Effector memory CD8-positive, alpha-beta T cell (primary cell): ENCODE measurements around the gene HDAC8.
A peak's percentile ranks its signal among the peaks of the same experiment; 100 is the strongest.

ENCODE experiments used
- ATAC-seq: fragments of 150-1000 bp; cut with Tn5 transposase; replicated peaks from 2 replicates; pipeline ENCODE4 v1.10.0; 2021; ENCODE audit warnings: mild to moderate bottlenecking, moderate library complexity
- DNase-seq, 3 experiments: peaks; one replicate each; pipeline ENCODE4 v3.0.0; 2021
- H3K27ac Mint-ChIP-seq, 2 donors: one replicate each; pipeline ENCODE4 v1.8.0; 2022; ENCODE audit warnings: mild to moderate bottlenecking in 2 of 2, mixed read lengths in 2 of 2, moderate library complexity in 2 of 2
- H3K27me3 Mint-ChIP-seq, 2 donors: one replicate each; pipeline ENCODE4 v1.8.0; 2022; ENCODE audit warnings: mixed read lengths in 2 of 2
- H3K36me3 Mint-ChIP-seq: one replicate; pipeline ENCODE4 v1.8.0; 2022; ENCODE audit warnings: mild to moderate bottlenecking, moderate library complexity, mixed read lengths; ENCODE audit not compliant: insufficient read depth
- H3K4me1 Mint-ChIP-seq, 2 donors: one replicate each; pipeline ENCODE4 v1.8.0; 2022; ENCODE audit warnings: low read depth in 2 of 2, mixed read lengths in 2 of 2
- H3K4me3 Mint-ChIP-seq, 2 donors: one replicate each; pipeline ENCODE4 v1.8.0; 2022; ENCODE audit warnings: mild to moderate bottlenecking in 2 of 2, mixed read lengths in 2 of 2, moderate library complexity in 2 of 2
- H3K9me3 Mint-ChIP-seq, 2 donors: one replicate each; pipeline ENCODE4 v1.8.0; 2022; ENCODE audit warnings: mixed read lengths in 2 of 2

Gene HDAC8

GRCh38 chrX:72396117-72396516 lies 176.5 kb downstream of the HDAC8 start:
- H3K27ac Mint-ChIP-seq: peak overlapping the region in 1 of 2 donors; percentile 74
- no peaks in the 10 kb centered on the region for H3K36me3 Mint-ChIP-seq
- H3K9me3 Mint-ChIP-seq: no peaks in the 10 kb centered on the region
- ATAC-seq (no peak), DNase-seq (no peak)
- no peaks in the 10 kb centered on the region for H3K27me3 Mint-ChIP-seq
- H3K4me1 Mint-ChIP-seq: peaks cover 0 to 2% of the 10 kb centered on the region in 2 donors
- no peak overlapping the region for H3K4me3 Mint-ChIP-seq

GRCh38 chrX:72395237-72395636 lies 177.4 kb downstream of the HDAC8 start:
- no peak overlapping the region for H3K27ac Mint-ChIP-seq
- H3K4me1 Mint-ChIP-seq: peaks cover 0 to 2% of the 10 kb centered on the region in 2 donors
- H3K27me3 Mint-ChIP-seq: no peaks in the 10 kb centered on the region
- no peak for DNase-seq
- H3K4me3 Mint-ChIP-seq: no peak overlapping the region
- no peak for ATAC-seq
- H3K36me3 Mint-ChIP-seq: no peaks in the 10 kb centered on the region
- H3K9me3 Mint-ChIP-seq: no peaks in the 10 kb centered on the region

- DNase-seq: no peak
- ATAC-seq: no peak
- Mint-ChIP-seq H3K27ac (no peak overlapping the region), H3K4me1 (peaks cover 0 to 2% of the 10 kb centered on the region in 2 donors), H3K4me3 (no peak overlapping the region), H3K27me3 (no peaks in the 10 kb centered on the region), H3K36me3 (no peaks in the 10 kb centered on the region), H3K9me3 (no peaks in the 10 kb centered on the region)
These were observed 178.0 kb downstream of the HDAC8 start for GRCh38 chrX:72394518-72395170.

GRCh38 chrX:72393836-72394517 lies 178.7 kb downstream of the HDAC8 start:
- Mint-ChIP-seq H3K27ac (no peak overlapping the region), H3K4me1 (peaks cover 0 to 2% of the 10 kb centered on the region in 2 donors), H3K9me3 (no peaks in the 10 kb centered on the region), H3K27me3 (no peaks in the 10 kb centered on the region), H3K36me3 (no peaks in the 10 kb centered on the region), H3K4me3 (no peak overlapping the region)
- DNase-seq (no peak), ATAC-seq (no peak)

- Mint-ChIP-seq H3K27ac (no peak overlapping the region), H3K9me3 (no peaks in the 10 kb centered on the region), H3K4me3 (no peak overlapping the region), H3K36me3 (no peaks in the 10 kb centered on the region), H3K27me3 (no peaks in the 10 kb centered on the region), H3K4me1 (peaks cover 0 to 2% of the 10 kb centered on the region in 2 donors)
- no peak for DNase-seq
- no peak for ATAC-seq
These were observed 179.5 kb downstream of the HDAC8 start for GRCh38 chrX:72392816-72393800.

- no peak overlapping the region for H3K27ac Mint-ChIP-seq
- no peaks in the 10 kb centered on the region for H3K27me3 Mint-ChIP-seq
- H3K36me3 Mint-ChIP-seq: no peaks in the 10 kb centered on the region
- peaks cover 0 to 2% of the 10 kb centered on the region in 2 donors for H3K4me1 Mint-ChIP-seq
- DNase-seq (no peak), ATAC-seq (no peak)
- H3K9me3 Mint-ChIP-seq: no peaks in the 10 kb centered on the region
- H3K4me3 Mint-ChIP-seq: no peak overlapping the region
These were observed 180.6 kb downstream of the HDAC8 start for GRCh38 chrX:72392042-72392441.

GRCh38 chrX:72387247-72387646 lies 185.4 kb downstream of the HDAC8 start:
- no peak overlapping the region for H3K4me3 Mint-ChIP-seq
- ATAC-seq (no peak), DNase-seq (no peak)
- no peaks in the 10 kb centered on the region for H3K9me3 Mint-ChIP-seq
- peaks cover 0 to 2% of the 10 kb centered on the region in 2 donors for H3K4me1 Mint-ChIP-seq
- no peaks in the 10 kb centered on the region for H3K27me3 Mint-ChIP-seq
- H3K27ac Mint-ChIP-seq: no peak overlapping the region
- no peaks in the 10 kb centered on the region for H3K36me3 Mint-ChIP-seq

- H3K9me3 Mint-ChIP-seq: no peaks in the 10 kb centered on the region
- no peak for ATAC-seq
- H3K4me3 Mint-ChIP-seq: no peak overlapping the region
- H3K27me3 Mint-ChIP-seq: no peaks in the 10 kb centered on the region
- H3K36me3 Mint-ChIP-seq: no peaks in the 10 kb centered on the region
- no peak for DNase-seq
- H3K4me1 Mint-ChIP-seq: no peaks in the 10 kb centered on the region
- H3K27ac Mint-ChIP-seq: no peak overlapping the region
These were observed 190.4 kb downstream of the HDAC8 start for GRCh38 chrX:72382202-72382595.

GRCh38 chrX:72381439-72382201 lies 191.0 kb downstream of the HDAC8 start:
- ATAC-seq (no peak), DNase-seq (no peak)
- H3K36me3 Mint-ChIP-seq: no peaks in the 10 kb centered on the region
- no peak overlapping the region for H3K27ac Mint-ChIP-seq
- H3K27me3 Mint-ChIP-seq: no peaks in the 10 kb centered on the region
- no peaks in the 10 kb centered on the region for H3K4me1 Mint-ChIP-seq
- H3K4me3 Mint-ChIP-seq: no peak overlapping the region
- no peaks in the 10 kb centered on the region for H3K9me3 Mint-ChIP-seq

- no peaks in the 10 kb centered on the region for H3K9me3 Mint-ChIP-seq
- H3K4me3 Mint-ChIP-seq: no peak overlapping the region
- peaks cover under 1% of the 10 kb centered on the region for H3K36me3 Mint-ChIP-seq
- ATAC-seq (no peak), DNase-seq (no peak)
- H3K27ac Mint-ChIP-seq: no peak overlapping the region
- no peaks in the 10 kb centered on the region for H3K27me3 Mint-ChIP-seq
- H3K4me1 Mint-ChIP-seq: no peaks in the 10 kb centered on the region
These were observed 196.5 kb downstream of the HDAC8 start for GRCh38 chrX:72376124-72376523.

GRCh38 chrX:72373136-72373535 lies 199.5 kb downstream of the HDAC8 start:
- ATAC-seq (no peak), DNase-seq (no peak)
- no peaks in the 10 kb centered on the region for H3K27me3 Mint-ChIP-seq
- H3K9me3 Mint-ChIP-seq: no peaks in the 10 kb centered on the region
- H3K4me3 Mint-ChIP-seq: no peak overlapping the region
- no peak overlapping the region for H3K27ac Mint-ChIP-seq
- peaks cover 6% of the 10 kb centered on the region for H3K36me3 Mint-ChIP-seq
- H3K4me1 Mint-ChIP-seq: no peaks in the 10 kb centered on the region

- DNase-seq (no peak), ATAC-seq (no peak)
- Mint-ChIP-seq H3K27ac (no peak overlapping the region), H3K4me1 (no peaks in the 10 kb centered on the region), H3K36me3 (peaks cover 6% of the 10 kb centered on the region), H3K9me3 (no peaks in the 10 kb centered on the region), H3K4me3 (no peak overlapping the region), H3K27me3 (no peaks in the 10 kb centered on the region)
These were observed 199.9 kb downstream of the HDAC8 start for GRCh38 chrX:72372735-72373134.

- Mint-ChIP-seq H3K9me3 (no peaks in the 10 kb centered on the region), H3K27me3 (no peaks in the 10 kb centered on the region), H3K36me3 (peaks cover 6% of the 10 kb centered on the region), H3K4me3 (no peak overlapping the region), H3K4me1 (no peaks in the 10 kb centered on the region), H3K27ac (no peak overlapping the region)
- ATAC-seq (no peak), DNase-seq (no peak)
These were observed 201.2 kb downstream of the HDAC8 start for GRCh38 chrX:72371405-72371804.
